GM12872 (cell line): ENCODE results near the gene GPR87.

ENCODE experiments used
- TF ChIP-seq, protein P1 (sequence below): IDR thresholded peaks from 3 replicates; pipeline ENCODE4 v1.5.1; 2011; ENCODE audit warnings: low read depth, mild to moderate bottlenecking, low read length, moderate library complexity; ENCODE audit not compliant: insufficient read depth

The GPR87 gene

DNA sequence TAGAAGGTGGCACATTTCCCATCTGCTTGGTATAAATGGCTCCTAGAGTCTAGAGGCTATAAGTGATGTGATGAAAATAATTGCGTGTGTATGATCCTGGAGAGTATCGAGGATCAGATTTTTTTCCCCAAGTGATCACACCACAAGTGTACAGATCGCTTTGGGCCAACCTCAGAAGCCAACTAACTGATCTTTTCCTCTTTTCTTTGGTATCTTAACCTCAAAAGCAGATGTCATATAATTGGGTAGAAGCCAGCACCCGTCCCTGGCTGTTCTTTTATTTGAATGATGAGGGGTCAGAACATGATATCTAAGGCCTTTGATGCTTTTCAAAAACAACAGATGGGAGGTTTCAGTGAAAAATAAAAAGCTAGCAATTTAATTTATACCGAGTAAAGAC lies 41.5 kb downstream of the GPR87 start:
- TF ChIP-seq, protein P1, sequence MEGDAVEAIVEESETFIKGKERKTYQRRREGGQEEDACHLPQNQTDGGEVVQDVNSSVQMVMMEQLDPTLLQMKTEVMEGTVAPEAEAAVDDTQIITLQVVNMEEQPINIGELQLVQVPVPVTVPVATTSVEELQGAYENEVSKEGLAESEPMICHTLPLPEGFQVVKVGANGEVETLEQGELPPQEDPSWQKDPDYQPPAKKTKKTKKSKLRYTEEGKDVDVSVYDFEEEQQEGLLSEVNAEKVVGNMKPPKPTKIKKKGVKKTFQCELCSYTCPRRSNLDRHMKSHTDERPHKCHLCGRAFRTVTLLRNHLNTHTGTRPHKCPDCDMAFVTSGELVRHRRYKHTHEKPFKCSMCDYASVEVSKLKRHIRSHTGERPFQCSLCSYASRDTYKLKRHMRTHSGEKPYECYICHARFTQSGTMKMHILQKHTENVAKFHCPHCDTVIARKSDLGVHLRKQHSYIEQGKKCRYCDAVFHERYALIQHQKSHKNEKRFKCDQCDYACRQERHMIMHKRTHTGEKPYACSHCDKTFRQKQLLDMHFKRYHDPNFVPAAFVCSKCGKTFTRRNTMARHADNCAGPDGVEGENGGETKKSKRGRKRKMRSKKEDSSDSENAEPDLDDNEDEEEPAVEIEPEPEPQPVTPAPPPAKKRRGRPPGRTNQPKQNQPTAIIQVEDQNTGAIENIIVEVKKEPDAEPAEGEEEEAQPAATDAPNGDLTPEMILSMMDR: no peak

DNA sequence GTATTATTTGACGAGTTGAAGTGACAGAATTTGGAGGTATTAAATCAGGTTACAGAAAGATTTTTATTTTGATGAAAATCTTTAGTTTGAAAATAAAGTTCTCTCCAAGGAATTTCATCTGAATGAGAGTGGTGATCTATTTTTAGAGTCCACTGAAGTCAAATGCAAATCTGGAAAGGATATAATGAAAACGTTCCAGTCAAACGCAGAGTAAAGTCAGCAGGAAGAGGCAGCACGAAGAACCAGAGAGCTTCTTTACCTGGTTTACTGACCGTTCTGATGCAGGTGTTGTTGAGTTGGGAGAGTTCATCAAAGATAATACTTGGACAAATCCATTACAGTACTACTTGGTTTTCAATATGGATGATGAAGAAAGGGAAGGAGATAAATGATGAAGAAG lies 47.0 kb downstream of the GPR87 start:
- TF ChIP-seq, protein P1: no peak

DNA sequence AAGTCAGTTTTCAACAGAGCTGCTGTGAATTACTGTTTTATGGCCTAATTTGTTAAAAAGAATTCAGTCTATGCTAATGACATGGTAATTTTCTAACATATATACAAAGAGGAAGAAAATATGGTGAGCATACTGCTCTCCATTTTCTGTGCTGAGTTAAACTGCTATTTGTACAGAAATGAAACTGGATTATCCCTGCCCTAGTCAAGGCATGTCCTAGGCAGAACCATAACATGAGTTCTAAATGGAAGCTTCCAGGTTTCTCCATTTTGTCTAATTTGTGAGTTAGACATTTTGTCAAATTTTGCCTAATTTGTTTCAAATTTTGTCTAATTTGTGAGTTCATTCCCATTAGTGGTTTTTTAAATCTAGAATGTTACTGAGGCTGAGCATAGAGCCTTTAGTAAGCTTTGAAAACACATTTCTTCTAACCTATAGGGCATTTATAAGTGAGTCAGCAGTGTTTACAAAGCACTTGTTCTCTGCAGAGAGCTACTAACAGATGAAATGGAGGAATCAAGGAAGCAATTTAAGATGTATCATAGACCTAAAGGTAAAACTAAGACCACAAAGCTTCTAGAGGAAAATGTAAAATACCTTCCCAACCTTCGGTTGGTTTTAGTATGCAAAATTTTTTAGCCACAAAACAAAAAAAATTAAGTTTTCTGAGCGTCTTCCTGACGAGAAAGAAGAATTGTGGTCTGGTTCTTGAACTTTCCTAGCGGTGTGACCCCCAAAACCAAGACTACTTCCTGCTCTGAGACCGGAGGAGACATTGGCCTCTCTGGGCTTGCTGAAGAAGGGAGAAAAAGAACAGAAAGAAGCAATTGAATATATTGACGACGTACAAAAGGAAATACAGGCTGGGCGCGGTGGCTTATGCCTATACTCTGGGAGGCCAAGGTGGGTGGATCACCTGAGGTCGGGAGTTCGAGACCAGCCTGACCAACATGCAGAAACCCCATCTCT lies 48.1 kb downstream of the GPR87 start:
- TF ChIP-seq, protein P1: no peak

DNA sequence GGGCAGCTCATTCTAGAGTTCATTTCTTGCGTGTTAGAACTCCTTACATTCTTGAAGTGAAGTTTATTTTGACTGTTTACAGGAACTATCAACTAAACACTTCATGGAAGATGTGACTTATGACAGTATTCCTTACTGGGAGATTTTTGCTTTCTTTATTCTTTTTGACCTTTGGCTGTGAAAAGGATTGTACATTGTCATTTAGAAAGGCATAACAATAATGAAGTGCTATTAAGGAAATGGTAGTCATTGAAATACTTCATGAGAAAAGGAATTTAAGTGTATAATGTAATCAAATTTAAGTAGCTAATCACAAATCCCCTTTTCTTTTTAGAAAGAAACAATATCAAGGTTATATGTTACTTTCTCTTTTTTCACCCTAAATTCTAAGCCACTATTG lies 49.6 kb downstream of the GPR87 start:
- TF ChIP-seq, protein P1: no peak

DNA sequence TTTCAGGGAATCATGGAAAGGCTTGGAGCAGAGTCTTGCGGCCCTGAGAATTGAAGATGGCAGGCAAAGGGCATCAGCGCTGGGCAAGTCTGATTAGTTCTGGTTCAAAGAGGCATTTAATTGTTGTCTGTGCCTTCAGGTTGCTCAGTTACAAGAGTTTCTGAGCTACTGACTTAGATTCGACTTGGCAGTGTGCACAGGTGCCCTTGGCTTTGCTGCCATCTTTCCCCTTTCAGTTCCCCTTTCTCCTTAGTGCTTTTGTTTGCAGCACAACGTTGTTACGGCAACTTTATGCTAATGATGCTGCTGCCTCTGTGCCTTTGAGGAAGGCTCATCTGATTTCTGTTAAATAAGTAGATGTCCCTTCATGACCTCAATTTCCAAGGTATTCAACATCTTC lies 50.8 kb downstream of the GPR87 start:
- TF ChIP-seq, protein P1: no peak

DNA sequence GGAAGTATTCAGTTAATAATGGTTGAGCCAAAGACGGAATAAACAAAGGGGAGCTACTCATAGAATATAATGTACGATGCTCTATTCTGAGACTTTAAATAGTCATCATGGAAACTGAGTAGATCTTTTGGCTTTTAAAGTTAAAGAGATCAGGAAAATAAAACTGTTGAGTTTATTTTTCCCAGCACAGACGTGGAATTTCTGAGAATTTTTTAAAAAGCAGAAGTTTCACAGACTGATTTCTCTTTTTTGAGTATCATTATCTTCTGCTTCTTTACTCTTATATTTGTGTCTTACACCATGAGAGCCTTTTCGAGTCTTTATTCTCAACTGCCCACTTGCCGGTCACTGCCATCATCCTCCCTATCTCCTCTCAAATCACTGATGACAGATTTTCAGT lies 51.5 kb downstream of the GPR87 start:
- TF ChIP-seq, protein P1: no peak

DNA sequence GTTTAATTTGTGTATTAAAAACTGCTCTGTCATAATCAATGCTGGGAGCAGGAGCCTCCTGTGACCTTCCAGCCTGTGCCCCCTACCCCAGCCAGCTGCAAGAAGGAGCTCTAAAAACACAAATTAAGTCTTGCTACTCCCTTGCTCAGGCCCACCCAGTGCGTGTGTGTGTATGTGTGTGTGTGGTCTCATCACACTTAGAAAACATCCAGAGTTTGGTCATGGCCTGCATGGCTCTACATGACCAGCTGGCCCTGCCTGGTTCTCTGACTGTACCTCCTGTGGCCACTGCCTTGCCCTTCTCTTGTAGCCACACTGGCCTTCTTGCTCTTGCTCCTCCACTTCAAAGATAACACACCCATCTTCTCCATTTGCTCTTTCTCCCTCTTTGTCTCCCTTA lies 52.0 kb downstream of the GPR87 start:
- TF ChIP-seq, protein P1: no peak
